Stimulated activated CD4-positive, alpha-beta T cell treated with anti-CD3 and anti-CD28 coated beads, Interleukin-1b, Interleukin-23, amount 100 ng/mL, for 24 hours (primary cell): ENCODE results near the gene LYPD6.
"Not testable (repeated sequence)": the region's sequence is repeated elsewhere in the genome, so short reads cannot be mapped to it uniquely, and the experiment has no call there.

Experiments
- DNase-seq, 4 experiments: peaks; one replicate each; pipeline ENCODE4 v3.0.0-alpha.2; 2020; ENCODE audit warnings: low read depth in 4 of 4, low spot score in 1 of 4

The LYPD6 gene

GRCh38 chr2:149499204-149499603 is 168.8 kb downstream of the LYPD6 start:
- not testable (repeated sequence) for DNase-seq

GRCh38 chr2:149506808-149507207 is 176.4 kb downstream of the LYPD6 start:
- not testable (repeated sequence) for DNase-seq

DNA sequence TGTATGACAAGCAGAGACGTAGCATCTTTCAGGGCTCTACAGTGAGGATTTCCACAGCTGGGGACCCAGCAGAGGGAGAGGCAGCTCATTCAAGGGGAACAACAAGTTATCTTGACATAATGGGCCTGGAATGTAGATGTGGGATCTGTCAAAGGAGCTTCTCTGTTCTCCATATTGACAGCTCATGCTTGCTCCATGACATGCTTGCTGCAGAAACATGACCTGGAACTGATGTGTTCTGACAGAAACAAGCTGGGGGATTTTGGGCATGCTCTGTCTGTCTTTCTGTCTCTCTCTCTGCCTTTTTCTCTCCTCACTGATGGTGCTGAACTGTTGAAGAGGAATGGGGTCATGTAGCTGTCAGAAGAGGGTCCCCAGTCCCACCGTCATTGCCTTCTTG is 177.6 kb downstream of the LYPD6 start:
- no peak for DNase-seq

DNA sequence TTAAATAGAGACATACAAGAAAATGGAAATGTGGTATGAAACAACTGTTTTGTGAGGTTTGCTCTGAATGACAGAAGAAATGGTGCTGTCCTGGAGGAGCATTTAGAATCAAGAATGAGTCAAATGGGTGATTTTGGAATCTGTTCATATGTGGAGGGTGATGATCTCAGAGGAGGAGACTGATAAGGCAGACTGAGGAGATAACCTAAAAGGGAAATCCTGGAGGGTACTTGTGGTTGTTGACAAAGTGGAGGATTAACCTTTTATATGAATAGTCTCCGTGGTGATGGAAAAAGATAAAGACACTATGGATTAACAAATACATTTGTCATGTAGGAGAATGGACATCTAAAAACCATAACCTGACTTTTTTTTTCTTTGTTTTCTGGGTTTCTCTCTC is 183.1 kb downstream of the LYPD6 start:
- no peak for DNase-seq
